DOHH2 (cell line): Measurements from ENCODE around the gene RAE1.

Source experiments
- H3F3A ChIP-seq: fragments of 200-600 bp; sonication (generic), shearing (Covaris generic); 2 replicates; pipeline ENCODE4 v1.6.0; 2016; ENCODE audit warnings: antibody characterized with exemption, mild to moderate bottlenecking; ENCODE audit not compliant: control insufficient read depth, insufficient read depth
- H3K27ac ChIP-seq: fragments of 200-600 bp; sonication (generic); 2 replicates; pipeline ENCODE4 v1.5.1; 2014; ENCODE audit warnings: low read depth, mild to moderate bottlenecking, low read length, moderate library complexity
- H3K27me3 ChIP-seq: fragments of 200-600 bp; sonication (generic); 2 replicates; pipeline ENCODE4 v1.6.1; 2014; ENCODE audit warnings: mild to moderate bottlenecking, low read length, mixed read lengths; ENCODE audit not compliant: control insufficient read depth
- H3K36me3 ChIP-seq: fragments of 200-600 bp; sonication (generic); 2 replicates; pipeline ENCODE4 v1.6.1; 2014; ENCODE audit warnings: mild to moderate bottlenecking, low read length, moderate library complexity, mixed read lengths; ENCODE audit not compliant: control insufficient read depth
- H3K4me1 ChIP-seq: fragments of 200-600 bp; sonication (generic); 2 replicates; pipeline ENCODE4 v1.6.1; 2014; ENCODE audit warnings: mild to moderate bottlenecking, low read length, mixed read lengths; ENCODE audit not compliant: control insufficient read depth
- H3K4me2 ChIP-seq: fragments of 200-600 bp; sonication (generic); 2 replicates; pipeline ENCODE4 v1.6.0; 2014; ENCODE audit warnings: mild to moderate bottlenecking, low read length, moderate library complexity
- H3K4me3 ChIP-seq: fragments of 200-600 bp; sonication (generic); 2 replicates; pipeline ENCODE4 v1.5.1; 2014; ENCODE audit warnings: mild to moderate bottlenecking, low read length, mixed read lengths
- H3K79me2 ChIP-seq: fragments of 200-600 bp; sonication (generic); 2 replicates; pipeline ENCODE4 v1.6.1; 2014; ENCODE audit warnings: mild to moderate bottlenecking, low read length, mixed read lengths; ENCODE audit not compliant: control insufficient read depth
- H3K9me2 ChIP-seq: fragments of 200-600 bp; sonication (generic); replicated peaks from 2 replicates; pipeline ENCODE4 v1.6.1; 2014; ENCODE audit warnings: mild to moderate bottlenecking, low read length, mixed read lengths; ENCODE audit not compliant: control insufficient read depth
- H3K9me3 ChIP-seq: fragments of 200-600 bp; sonication (generic); 2 replicates; pipeline ENCODE4 v1.6.1; 2014; ENCODE audit warnings: antibody characterized with exemption, low read length, mixed read lengths; ENCODE audit not compliant: control insufficient read depth, insufficient read depth
- H4K20me1 ChIP-seq: fragments of 200-600 bp; sonication (generic); 2 replicates; pipeline ENCODE4 v1.6.0; 2014; ENCODE audit warnings: low read depth, mild to moderate bottlenecking, antibody characterized with exemption, low read length, moderate library complexity; ENCODE audit not compliant: control insufficient read depth, insufficient read depth
- EZH2phosphoT487 ChIP-seq: fragments of 200-600 bp; sonication (generic); IDR thresholded peaks from 2 replicates; pipeline ENCODE4 v1.6.1; 2017; ENCODE audit warnings: borderline replicate concordance, mild to moderate bottlenecking, antibody characterized with exemption, low read length, moderate library complexity, mixed read lengths
- TF ChIP-seq, protein P1 (sequence below): fragments of 200-600 bp; sonication (generic); IDR thresholded peaks from one replicate; pipeline ENCODE4 v1.5.1; 2014; ENCODE audit warnings: antibody characterized with exemption, mild to moderate bottlenecking, low read depth, low read length; ENCODE audit not compliant: poor library complexity, severe bottlenecking

Gene RAE1

GRCh38 chr20:57409672-57410397 is 58.8 kb downstream of the RAE1 start:
- Histone ChIP-seq H3K9me3 (no peaks in the 10 kb centered on the region), H3K9me2 (no peaks in the 10 kb centered on the region), H3K27me3 (no peaks in the 10 kb centered on the region), H3K4me2 (no peak overlapping the region), H3K4me1 (no peaks in the 10 kb centered on the region), H3K27ac (no peak overlapping the region), H3F3A (peaks cover 22% of the 10 kb centered on the region), H3K79me2 (peaks cover 11% of the 10 kb centered on the region), H4K20me1 (peaks cover 17% of the 10 kb centered on the region), H3K4me3 (no peak overlapping the region), H3K36me3 (peaks cover 51% of the 10 kb centered on the region)
- TF ChIP-seq EZH2phosphoT487, result no peak
- TF ChIP-seq, protein P1, sequence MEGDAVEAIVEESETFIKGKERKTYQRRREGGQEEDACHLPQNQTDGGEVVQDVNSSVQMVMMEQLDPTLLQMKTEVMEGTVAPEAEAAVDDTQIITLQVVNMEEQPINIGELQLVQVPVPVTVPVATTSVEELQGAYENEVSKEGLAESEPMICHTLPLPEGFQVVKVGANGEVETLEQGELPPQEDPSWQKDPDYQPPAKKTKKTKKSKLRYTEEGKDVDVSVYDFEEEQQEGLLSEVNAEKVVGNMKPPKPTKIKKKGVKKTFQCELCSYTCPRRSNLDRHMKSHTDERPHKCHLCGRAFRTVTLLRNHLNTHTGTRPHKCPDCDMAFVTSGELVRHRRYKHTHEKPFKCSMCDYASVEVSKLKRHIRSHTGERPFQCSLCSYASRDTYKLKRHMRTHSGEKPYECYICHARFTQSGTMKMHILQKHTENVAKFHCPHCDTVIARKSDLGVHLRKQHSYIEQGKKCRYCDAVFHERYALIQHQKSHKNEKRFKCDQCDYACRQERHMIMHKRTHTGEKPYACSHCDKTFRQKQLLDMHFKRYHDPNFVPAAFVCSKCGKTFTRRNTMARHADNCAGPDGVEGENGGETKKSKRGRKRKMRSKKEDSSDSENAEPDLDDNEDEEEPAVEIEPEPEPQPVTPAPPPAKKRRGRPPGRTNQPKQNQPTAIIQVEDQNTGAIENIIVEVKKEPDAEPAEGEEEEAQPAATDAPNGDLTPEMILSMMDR, result no peak

GRCh38 chr20:57410398-57410920 is 59.4 kb downstream of the RAE1 start:
- Histone ChIP-seq H3K36me3 (peaks cover 44% of the 10 kb centered on the region), H3K9me3 (no peaks in the 10 kb centered on the region), H3F3A (peaks cover 22% of the 10 kb centered on the region), H3K9me2 (no peaks in the 10 kb centered on the region), H3K4me1 (no peaks in the 10 kb centered on the region), H3K79me2 (peaks cover 5% of the 10 kb centered on the region), H3K4me2 (no peak overlapping the region), H4K20me1 (peaks cover 14% of the 10 kb centered on the region; the same call in 1 of the 2 replicates), H3K27me3 (no peaks in the 10 kb centered on the region), H3K4me3 (no peak overlapping the region), H3K27ac (no peak overlapping the region)
- TF ChIP-seq EZH2phosphoT487, result no peak
- TF ChIP-seq, protein P1, result no peak

- no peak for TF ChIP-seq EZH2phosphoT487
- TF ChIP-seq, protein P1, result no peak
- no peak overlapping the region for H3K4me2 ChIP-seq
- H3K36me3 ChIP-seq, result peaks cover 40% of the 10 kb centered on the region
- H3K9me3 ChIP-seq, result no peaks in the 10 kb centered on the region
- no peaks in the 10 kb centered on the region for H3K9me2 ChIP-seq
- H3K27ac ChIP-seq, result no peak overlapping the region
- H3K79me2 ChIP-seq, result peaks cover 4% of the 10 kb centered on the region
- no peaks in the 10 kb centered on the region for H3K27me3 ChIP-seq
- H3F3A ChIP-seq, result peaks cover 22% of the 10 kb centered on the region
- H4K20me1 ChIP-seq, result peaks cover 11% of the 10 kb centered on the region; the same call in 1 of the 2 replicates
- no peak overlapping the region for H3K4me3 ChIP-seq
- H3K4me1 ChIP-seq, result no peaks in the 10 kb centered on the region
These were observed 59.9 kb downstream of the RAE1 start for GRCh38 chr20:57410924-57411323.
